ENCODE data around the gene STX19.
"Not testable (repeated sequence)": the region's sequence is repeated elsewhere in the genome, so short reads cannot be mapped to it uniquely, and the experiment has no call there.

STX19 gene, protein sequence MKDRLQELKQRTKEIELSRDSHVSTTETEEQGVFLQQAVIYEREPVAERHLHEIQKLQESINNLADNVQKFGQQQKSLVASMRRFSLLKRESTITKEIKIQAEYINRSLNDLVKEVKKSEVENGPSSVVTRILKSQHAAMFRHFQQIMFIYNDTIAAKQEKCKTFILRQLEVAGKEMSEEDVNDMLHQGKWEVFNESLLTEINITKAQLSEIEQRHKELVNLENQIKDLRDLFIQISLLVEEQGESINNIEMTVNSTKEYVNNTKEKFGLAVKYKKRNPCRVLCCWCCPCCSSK

DNA sequence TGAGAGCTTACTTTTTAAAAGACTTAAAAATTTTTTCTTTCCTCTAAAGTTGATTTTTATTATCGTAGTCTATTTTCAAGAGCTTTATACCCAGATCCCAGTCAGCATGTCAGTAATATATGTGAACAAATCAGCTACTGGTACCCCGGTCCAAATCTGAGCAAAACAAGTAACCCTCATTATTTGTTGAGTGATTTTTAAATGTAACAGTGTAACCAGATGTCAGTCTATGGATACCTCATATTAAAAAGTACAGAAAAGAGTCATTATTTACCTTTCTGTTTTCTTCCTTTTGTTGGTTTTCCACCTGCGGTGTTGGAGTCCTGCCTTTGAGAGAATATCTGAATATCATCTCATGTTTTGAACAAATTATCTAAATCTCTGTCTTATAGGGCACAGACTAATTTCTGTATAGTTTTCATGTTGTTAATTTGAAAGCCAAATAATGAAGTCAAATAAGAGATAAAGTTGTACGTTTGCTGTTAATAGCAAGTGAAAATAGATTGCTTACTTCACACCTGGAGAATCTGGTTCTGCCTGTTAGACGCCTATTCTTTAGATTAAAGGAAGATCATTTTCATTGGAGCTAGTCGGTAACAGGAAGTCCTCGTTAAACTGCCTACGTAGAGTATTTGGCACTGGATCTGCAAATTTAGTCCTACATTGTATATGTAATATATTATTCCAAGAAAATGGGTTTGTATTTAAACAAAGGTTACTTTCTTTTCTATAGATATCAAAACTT lies at the start of gene STX19:
Gene STX19 (minus strand): TSS at position 505 of the 745 bp plus-strand sequence. CDS start 13,328 bp downstream, outside the sequence.
- no peak for DNase-seq (ENCODE audit: low spot score)

DNA sequence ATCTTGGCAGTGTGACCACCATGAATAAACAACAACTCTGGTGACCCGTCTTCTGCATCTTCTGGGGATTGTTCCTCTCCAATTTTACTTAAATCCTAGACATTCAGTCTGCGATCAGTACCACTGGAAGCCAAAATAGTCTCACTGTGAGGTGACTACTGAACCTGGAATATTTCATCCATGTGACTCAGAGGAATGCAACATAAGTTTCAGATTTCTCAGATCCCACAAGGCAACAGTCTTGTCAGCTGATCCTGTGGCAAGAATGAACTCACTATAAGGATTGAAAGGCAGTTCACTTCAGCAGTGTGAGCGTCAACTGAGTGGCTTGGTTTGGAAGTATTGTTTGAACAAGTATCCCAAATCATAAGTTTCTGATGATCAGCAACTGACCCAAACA lies 47.7 kb upstream of the STX19 start:
- no peak for DNase-seq (ENCODE audit: low spot score)

DNA sequence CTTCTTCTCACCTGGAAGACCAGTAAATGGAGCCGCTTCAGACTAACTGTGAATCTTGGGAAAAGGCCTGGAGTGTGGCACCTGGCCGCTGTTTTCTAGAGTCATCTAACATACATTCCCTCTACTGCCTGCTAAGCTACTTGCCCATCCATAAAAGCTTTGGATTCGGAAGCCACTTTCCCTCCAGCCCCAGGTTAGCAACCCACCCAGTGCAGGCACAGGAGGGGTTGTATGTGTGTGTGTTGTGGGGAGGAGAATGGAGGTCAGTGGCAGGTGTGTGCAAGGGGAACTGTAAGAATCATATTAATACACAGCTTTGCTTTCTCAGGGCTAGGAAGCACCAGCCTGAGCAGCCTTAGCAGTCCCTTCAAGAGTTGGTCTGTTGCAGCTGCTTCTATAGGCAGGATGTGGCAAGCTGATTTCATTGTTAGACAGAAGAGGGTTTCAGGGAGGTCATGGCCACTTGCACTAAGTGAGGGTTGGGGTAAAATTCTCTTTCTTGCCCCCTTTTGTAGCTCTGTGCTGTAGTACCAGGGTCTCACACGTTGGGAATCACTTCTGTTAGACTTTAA lies 43.4 kb upstream of the STX19 start:
- DNase-seq (ENCODE audit: low spot score) = no peak

DNA sequence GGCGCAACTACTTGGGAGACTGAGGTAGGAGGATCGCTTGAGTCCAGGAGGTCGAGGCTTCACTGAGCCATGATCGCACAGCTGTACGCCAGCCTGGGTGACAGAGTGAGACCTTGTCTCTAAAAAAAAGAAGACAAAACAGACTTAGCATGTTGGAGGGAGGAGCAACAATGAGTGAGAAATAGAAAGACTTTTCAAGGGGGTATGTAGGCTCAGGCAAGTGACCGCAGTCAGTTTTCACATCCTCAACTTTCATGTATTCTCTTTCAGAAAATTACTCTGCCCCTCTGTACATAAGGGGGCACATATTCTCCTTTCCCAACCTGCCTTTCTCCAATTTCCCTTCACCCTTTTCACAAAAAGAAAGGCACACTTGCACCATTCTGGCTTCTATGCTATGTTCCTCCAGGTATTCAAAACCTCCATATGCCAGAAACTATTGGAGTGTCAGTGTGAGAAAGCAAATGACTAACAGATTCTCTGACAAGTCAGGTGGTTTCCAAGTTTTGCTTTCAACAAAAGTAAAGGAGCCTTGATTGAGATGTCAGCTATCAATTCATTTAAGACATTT lies 42.0 kb upstream of the STX19 start:
- DNase-seq (ENCODE audit: low spot score) = no peak

DNA sequence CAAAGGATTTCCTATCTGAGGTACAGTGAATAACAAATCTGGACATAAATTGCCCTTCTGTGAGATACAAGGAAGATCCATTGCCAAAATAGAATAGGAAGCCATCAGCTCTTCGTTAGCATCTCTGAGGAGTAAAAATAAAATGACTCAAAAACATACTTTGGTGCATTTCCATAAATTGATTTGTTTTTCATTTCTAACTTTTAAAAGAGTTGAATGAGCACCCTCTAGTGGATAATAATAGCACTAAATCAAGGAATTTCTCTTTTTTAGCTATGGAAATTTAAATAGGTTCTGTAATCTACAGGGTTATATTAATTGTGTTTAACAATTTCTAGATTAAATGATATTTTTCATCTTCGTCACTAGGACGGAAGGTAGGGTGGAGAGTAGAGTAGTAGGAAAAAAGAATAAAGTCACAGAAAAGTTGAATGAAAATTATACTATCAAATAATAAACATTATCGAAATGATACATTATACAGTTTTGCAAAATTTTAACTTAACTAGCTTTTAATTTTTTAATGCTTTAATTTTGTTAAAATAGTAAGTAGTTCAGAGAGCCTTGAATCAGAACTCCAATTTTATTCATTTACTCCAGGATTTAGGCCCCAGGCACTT lies 40.9 kb upstream of the STX19 start:
- DNase-seq (ENCODE audit: low spot score) = no peak

DNA sequence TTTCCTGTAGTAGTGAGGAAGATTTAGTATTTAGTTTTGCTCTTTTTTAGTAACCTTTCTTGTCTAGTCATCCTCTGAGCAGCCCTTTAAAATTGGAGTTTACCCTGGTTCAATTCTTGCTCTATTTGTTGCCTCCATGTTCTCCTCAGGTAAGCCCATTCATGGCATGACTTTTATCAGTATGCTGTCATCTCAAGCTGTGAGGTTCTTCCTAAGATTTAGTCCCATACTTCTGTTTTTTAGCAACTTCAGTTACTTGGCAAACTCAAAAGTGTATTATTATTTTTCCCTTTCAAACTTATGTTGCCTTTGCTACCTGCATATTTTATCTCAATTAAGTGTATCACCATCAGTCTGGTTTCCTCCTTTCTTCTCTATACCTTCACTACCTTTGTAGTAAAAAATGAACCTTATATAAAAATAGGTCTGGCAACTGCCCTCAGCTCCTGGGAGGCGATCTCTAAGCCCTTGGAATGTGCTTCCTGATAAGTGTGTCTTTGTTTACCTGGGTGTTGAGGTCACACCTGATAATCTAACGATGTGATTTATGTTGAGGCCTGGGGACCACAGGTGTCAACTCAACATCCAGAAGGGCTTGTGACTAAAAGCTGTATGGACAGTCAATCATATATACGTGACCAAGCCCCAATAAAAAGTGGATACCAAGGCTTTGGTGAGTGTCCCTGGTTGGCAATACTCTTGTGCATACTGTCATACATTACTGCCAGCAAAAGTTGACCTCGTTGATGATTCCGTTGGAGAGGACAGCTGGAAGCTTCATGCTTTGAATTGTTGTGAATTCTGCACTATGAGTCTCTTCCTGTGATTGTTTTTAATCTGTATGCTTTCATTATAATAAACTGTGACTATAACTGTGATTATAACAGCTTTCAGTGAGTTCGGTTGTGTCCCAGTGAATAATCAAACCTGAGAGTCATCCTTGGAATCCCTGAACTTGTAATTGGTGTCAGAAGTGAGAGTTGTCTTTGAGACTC lies 38.4 kb upstream of the STX19 start:
- DNase-seq (ENCODE audit: low spot score) = no peak

DNA sequence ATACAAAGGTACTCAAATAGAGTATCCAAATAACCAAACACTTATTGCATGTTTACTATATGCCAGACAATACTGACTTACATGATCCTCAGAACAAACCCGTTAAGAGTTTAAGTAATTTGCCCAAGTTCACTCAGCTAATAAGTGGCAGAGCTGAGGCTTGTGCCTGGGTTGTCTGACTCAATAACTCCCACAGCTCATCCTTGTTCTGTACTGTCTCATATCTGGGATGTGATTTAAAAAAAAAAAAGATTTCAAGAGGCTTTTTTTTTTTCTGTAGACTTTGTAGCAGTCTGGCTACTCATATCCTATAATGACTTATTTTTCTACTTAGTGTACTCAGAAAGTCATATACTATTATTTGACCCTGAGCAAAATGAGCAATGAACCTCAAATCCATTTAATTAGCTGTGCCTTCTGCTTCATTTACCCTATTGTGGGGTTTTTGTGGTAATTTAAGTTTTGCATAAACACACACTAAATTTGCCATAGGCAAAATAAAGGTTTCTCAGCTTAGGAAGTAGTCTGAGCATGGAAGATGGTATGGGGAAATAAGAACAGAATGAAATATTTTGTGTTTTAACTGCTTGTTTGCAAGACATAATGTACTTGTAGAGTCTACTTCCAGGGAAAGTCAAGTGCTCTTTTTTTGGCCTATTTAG lies 37.6 kb upstream of the STX19 start:
- DNase-seq (ENCODE audit: low spot score) = no peak

DNA sequence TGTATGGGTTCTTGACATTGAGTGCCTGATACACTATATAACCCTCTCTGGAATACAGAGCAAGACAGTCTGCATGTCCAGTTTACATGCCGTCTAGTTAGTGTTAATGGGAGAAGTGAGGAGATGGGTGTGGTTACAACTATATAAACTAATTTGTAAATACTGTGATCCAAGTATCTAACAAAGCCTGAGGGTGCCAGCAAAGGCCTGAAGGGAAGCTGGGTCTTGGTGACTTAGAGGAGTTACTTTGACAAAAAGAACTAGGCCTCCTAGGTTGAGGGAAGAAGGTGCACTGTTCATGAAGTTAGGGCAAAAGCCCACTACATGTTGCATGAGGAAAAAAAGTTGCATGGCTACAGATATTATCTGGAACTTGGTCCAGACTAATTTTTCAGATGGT lies 36.7 kb upstream of the STX19 start:
- no peak for DNase-seq (ENCODE audit: low spot score)

DNA sequence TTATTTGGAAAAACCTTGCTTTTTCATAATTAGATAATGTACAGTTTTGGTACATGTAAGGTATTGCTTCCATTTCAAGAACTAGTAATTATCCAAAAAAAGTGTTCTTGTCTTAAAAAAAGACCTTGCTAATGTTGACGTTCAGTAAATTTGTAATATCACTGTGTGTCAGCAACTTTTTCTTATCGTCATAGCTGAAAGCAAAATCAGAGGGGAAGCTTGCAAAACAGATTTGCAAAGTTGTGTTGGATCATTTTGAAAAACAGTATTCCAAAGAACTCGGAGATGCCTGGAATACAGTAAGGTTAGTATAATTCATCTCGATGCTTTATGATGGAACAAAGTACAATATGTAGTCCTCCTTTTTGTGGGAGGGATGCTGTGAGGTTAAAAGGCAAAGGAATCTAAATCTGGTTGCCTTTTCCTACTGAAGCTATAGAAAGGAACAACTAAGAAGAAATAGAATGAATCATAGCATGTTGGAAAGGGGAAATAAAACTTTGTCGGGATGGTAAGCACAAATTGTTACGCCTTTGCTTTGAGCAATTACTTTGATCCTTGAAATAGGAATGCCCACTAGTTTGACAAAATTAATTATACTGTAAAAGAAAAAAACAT lies 36.0 kb upstream of the STX19 start:
- DNase-seq (ENCODE audit: low spot score) = no peak

DNA sequence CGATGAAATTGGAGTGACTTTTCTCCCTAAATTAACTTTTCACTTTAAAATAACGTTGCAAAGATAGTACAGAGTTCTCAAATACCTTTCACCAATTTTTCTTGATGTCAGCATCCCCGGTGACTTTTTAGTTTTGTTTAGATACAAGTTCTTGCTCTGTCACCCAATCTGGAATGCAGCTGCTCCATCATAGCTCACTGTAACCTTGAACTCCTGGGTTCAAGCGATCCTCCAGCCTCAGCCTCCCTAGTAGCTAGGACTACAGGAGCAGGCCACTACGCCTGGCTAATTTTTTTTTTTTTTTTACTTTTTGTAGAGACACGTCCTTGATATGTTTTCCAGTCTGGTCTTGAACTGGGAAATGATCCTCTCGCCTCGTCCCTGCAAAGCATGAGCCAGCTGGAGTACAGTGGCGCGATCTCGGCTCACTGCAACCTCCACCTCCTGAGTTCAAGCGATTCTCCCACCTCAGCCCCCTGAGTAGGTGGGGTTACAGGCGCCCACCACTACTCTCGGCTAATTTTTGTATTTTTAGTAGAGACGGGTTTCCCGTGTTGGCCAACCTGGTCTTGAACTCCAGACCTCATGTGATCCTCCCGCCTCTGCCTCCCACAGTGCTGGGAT lies 35.2 kb upstream of the STX19 start:
- DNase-seq (ENCODE audit: low spot score) = no peak

DNA sequence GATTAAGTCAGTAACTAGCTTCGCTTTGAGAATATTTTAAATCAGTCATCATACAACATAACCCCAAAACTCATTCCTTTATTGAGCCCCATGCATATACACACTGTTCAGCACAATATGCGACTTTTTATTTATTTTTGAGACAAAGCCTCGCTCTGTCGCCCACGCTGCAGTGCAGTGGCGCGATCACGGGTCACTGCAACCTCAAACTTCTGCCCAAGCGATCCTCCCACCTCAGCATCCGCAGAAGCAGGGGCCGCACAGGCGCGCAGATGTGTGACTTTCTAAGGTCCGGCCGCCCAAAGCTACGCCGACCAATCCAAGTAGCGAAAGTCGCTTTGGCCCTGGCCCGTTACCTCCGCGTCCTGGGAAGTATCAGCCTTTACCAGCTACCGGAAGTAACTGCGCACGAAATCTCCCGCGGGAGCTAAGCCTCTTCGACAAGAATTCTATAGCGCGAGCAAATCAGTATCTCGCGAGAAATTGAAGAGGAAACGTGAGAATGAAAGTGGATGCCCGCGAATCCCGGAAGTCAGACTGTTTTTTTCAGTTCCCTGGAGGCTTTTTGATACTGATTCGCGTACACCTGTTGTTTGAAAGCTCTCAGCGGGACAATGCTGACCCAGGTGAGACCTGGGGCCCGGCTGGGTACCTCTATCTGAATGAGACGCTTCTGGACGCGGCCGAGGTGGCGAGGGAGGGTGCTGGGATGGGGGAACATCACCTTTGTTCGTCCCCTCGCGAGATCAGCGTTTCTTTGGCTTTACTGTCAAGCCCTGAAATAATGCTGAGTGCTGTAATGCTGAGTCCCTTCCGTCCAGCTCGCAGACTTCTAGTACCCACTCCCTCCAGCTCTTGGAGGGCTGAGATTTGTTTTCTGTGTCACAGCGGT lies 34.4 kb upstream of the STX19 start, which contains the start of the genes DHFR2 and NSUN3:
Gene DHFR2 (minus strand): TSS at position 404 of the 892 bp plus-strand sequence. CDS start 1,405 bp downstream, outside the sequence.
Gene NSUN3 (plus strand): TSS at position 549 of the 892 bp plus-strand sequence. CDS start 66 bp downstream, at position 615.
- DNase-seq (ENCODE audit: low spot score) = peak; percentile 88

DNA sequence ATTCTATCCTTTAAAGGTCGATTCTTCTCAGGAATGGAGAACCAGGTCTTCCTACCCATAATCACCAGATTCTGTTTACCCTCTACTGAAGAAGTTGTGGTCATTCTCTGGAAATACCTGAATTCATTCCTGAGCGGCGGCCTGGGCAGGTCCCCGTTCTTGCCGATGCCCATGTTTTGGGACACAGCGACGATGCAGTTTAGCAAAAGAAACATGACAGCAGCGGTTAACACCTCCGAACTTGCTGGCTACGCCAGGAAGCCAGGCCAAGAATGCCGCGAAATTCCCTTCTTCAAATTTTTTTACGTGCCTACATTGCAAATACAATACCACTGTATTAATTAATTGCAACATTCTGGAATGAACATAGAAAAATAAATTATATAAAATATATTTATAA lies 32.9 kb upstream of the STX19 start:
- no peak for DNase-seq (ENCODE audit: low spot score)

DNA sequence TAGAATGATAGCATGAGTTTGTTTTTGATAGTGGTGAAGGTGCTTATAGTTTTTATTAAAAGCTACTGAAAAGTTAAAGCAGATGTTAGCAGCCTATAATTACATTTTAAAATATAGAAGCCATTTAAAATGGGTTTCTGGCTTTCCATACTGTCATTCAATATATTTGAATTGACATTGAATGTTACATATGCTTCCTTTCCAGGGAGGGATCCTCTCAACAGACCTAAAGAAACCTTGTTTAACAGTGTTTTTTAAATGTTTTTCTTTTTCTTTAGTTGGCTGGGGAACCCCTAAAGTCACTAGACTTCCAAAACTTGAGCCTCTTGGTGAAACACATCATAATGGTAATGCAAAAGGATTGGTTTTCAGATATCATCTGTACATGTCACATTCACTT lies 22.1 kb upstream of the STX19 start:
- no peak for DNase-seq (ENCODE audit: low spot score)

DNA sequence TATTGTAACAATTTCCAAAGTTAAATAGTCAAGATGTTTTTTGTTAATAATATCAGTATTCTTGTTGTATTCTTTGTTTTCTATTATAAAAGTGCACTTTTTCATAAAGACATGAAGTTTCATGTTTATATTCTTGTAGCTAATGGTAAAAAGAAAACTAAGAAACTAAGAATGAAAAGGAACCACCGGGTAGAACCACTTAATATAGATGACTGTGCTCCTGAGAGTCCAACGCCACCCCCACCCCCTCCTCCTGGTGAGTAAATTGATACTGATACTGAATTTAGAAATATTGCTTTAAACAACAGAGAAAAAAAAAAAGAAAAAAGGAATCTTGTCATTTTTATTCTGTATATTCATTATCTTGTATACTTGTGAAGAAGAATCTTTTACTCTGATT lies 20.9 kb upstream of the STX19 start:
- DNase-seq (ENCODE audit: low spot score) = no peak

DNA sequence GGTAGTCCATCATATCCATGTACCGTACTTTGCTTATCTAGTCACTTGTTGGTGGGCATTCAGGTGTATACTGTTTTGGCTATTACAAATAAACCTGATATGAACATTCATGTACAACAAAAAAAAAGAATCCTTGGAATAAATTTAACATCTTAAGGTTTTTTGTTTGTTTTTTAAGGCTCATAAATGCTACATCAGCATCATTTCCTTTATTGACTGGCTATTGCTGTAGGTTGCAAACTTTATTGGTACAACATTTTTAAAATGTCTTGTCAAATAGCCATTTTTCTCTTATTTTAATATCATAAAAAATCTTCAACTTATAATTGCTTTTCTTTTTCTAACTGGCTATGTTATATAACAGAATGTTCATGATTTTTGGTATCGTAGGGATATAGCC lies 18.1 kb upstream of the STX19 start:
- no peak for DNase-seq (ENCODE audit: low spot score)

DNA sequence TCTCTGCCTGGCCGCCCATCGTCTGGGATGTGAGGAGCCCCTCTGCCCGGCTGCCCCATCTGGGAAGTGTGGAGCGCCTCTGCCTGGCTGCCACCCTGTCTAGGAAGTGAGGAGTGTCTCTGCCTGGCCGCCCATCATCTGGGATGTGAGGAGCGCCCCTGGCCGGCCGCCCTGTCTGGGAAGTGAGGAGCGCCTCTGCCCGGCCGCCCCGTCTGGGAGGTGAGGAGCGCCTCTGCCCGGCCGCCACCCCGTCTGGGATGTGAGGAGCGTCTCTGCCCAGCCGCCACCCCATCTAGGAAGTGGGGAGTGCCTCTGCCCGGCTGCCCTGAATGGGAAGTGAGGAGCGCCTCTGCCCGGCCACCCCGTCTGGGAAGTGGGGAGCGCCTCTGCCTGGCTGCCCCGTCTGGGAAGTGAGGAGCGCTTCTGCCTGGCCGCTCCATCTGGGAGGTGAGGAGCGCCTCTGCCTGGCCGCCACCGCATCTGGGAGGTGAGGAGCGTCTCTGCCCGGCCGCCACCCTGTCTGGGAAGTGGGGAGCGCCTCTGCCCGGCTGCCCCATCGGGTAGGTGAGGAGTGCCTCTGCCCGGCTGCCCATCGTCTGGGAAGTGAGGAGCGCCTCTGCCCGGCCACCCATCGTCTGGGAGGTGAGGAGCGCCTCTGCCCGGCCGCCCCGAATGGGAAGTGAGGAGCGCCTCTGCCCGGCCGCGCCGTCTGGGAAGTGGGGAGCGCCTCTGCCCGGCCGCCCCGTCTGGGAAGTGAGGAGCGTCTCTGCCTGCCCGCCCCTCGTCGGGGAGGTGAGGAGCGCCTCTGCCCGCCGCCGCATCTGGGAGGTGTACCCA lies 15.9 kb upstream of the STX19 start:
- DNase-seq (ENCODE audit: low spot score) = not testable (repeated sequence)

DNA sequence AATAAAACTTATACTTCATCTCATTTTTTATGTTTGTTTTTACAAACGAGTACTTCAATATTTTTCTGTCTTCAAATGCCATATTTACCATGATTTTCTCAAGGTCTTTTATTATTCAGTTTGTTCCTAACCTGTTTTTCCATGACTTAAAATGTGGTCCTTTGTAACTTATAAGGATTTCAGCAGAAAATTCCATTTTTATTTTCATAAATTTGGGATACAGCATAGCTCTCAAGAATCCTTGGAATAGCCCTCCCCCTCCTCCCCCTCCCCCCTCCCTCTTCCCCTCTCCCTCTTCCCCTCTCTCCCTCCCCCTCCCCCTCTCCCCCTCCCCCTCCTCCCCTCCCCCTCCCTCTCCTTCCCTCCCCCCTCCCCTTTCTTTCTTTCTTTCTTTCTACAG lies 14.9 kb upstream of the STX19 start:
- DNase-seq (ENCODE audit: low spot score) = no peak

All from Ammon's horn (tissue), 1 donor.